GOT3 (cell line): Measurements from ENCODE around the gene HOXD8.

Source experiments
- DNase-seq: peaks from one replicate; lab custom pipeline; 2025; ENCODE audit warnings: mixed read lengths; lab: John Stamatoyannopoulos, UW

HOXD8 gene

GRCh38 chr2:176103742-176104315, 25.7 kb upstream of the HOXD8 start:
- no peak for DNase-seq

- no peak for DNase-seq
Observed at GRCh38 chr2:176104316-176105077, 25.0 kb upstream of the HOXD8 start.

DNA sequence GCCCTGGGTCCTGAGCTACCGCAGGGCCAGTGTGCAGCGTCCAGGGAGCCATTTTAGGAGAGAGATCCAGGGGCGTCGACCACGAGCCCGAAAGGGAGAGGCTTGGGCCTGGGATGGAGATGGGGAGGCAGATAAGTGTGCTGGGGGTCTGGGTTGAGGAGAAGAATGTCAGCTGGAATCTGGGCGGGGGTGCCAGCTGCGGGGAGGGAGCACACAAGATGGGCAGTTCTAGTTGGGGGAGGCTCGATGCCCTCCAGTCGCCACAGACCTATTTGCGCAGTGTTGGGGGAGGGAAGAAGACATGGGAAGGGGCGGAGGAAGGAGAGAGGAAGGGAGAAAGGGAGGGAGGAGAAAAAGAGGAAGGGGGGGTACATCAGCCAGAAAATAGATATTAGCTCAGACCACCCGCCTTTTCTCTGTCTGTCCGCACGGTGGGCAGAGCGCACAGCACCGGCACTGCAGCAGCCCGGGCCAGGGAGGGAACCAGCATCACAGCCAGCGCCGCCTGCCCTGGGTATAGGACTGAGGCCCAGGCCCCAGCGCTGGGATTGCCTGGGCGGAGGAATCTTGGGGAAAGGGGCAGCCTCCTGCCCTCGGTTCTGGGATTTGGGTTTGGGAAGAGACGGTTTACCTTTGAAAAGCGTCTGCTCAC, 24.3 kb upstream of the HOXD8 start:
- DNase-seq: no peak

- DNase-seq: no peak
Observed at GRCh38 chr2:176105730-176106580, 23.6 kb upstream of the HOXD8 start.

- DNase-seq: no peak
Observed at GRCh38 chr2:176106581-176107539, 22.6 kb upstream of the HOXD8 start, which contains the start of gene HOXD11. Gene HOXD11, plus strand, starts transcription at chr2:176107280. Its CDS starts 76 bp downstream, at chr2:176107356.

GRCh38 chr2:176107731-176108181, 21.7 kb upstream of the HOXD8 start:
- DNase-seq: no peak

DNA sequence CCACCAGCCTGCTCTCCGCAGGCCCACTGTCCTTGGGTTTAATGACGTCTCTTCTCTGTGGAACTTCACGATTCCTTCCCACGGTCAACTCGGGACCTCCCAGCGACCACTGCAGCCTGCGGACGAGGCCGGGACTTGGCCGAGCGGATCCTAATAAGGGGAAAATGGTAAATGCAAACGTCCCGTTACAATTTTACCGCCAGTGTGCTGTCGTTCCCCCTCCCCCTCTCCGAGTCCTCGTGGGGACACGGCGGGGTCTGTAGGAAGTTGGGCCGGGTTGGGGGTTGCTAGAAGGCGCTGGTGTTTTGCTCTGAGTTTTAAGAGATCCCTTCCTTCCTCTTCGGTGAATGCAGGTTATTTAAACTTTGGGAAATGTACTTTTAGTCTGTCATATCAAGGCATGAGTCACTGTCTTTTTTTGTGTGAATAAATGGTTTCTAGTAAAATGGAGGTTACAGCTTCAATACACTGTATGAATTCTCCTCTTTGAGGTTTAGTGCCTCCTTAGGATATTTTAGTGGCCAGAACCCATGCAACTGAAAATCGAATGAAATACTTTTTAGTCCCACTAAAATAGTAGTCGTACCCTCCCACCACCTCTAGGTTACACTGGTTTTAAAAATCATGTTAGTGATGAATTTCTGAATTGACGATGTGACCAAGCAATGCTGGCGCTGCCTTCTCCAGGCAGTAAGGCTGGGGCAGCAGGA, 20.2 kb upstream of the HOXD8 start:
- DNase-seq: no peak

- DNase-seq: no peak
Observed at GRCh38 chr2:176109946-176110345, 19.6 kb upstream of the HOXD8 start.

DNA sequence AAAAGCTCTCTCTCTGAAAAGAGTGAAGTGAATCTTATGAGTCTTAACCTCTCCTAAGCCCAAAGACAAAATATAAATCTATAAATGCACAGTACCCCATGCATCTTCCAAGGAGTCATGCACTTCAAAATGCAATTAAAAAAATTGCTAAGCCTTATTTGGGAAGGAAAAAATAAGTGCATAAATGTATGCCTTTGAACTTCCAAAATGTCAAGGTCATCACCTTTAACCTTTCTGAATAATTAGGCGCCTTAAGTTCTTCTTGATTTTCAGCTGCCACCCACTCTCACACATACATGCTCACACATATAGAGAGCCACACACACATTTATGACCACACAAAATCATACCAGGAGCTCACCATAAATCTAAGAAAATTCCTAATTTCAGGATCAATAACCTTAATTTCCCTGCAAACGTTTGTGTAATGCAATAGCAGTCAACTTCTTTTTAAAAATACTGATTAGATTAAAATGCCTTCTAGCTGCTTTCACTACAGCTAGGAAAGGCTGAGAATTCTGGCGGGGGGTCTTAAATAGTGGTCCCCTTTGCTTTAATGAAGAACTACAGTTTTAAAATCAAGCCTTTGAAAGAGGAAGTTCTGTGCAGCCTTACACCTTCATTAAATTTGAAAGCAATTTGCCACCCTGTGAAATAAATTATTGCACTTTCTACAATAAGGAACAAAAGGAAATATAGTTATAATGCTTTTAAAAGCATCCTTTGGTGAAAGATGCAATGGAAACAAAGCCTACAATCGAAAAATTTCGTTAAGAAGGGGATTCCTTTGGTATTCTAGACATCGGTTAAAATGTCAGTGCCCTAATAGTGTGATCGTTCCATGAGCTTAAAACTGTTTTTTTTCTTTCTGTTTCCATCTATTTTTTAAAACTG, 18.8 kb upstream of the HOXD8 start:
- DNase-seq: no peak

- DNase-seq: no peak
Observed at GRCh38 chr2:176111309-176111663, 18.2 kb upstream of the HOXD8 start.

GRCh38 chr2:176111846-176112374, 17.6 kb upstream of the HOXD8 start:
- DNase-seq: no peak

DNA sequence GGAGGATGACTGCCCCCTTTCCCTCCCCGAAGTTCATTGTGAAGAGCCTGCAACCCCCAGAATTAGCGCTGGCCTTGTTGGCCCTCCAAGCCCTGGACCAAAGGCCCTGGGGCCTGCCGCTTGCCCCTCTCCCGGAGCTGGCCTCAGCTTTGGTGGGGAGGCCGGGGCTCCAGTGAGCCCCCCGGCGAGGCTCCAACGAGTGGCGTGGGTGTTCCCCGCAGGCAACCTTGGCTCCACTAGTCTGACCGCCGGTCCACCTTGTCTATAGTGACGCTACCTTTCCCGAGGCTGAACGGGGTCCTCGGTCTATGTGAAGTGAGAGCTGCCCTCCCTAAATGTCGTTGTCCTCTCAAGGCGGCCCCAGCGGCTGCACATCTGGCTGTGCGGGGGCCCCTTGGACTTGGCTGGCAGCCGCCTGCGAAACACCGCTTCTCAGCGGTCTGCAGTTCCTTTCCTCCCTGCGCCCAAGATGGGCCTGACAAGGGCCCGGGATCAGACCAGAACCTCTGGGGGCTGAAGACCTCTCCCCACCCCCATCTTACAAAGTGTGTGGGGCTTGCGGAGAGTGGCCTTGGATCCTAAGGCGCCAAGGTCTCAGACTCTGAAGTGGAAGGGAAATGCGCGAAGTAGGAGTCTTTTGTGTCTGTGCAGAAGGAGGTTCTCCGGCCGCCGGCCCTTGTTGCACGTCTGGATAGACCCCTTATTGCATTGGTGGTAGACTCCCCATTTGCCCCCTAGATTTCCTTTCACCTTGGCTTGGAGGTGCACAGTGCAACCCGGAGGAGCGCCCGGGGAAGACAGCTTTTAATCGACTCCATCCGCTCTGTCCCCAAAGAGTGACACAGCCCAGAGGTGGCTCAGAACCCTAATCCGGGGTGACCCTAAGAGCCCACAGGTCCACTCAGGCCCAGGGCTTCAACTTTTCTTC, 16.9 kb upstream of the HOXD8 start:
- no peak for DNase-seq

GRCh38 chr2:176114120-176114929, 15.2 kb upstream of the HOXD8 start:
- no peak for DNase-seq

DNA sequence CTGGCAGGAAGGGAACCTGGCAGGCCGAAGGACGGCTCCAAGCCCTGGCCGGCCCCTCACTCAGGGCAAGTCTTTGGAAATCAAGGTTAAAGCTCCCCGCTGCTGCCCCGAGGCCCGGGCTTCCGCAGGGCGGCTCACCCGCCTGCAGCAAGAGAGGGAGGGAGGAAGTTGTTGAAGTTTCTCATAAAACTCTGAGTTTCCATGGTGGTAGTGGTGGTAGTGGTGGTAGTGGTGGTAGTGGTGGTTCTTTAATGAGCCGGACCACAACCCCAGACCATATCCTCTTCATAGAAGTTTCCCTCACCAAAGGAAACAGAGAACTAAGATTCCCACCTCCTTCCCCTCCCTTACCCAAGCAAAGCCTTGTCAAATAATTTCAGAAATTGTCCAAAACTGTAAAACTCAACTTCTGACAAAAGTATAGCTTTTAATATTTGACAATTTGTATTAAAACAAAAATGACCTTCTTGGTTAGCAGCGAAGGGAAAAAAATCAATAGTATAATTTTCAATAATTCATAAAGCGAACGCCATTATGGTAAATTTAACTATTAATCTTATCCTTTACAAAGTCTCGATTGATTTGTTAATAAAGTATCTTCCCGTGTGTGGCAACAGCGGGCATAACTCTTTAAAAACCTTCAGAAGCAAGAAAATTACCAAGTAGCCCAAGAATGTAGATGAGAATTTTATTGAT, 14.4 kb upstream of the HOXD8 start:
- DNase-seq: no peak

GRCh38 chr2:176115883-176116813, 13.4 kb upstream of the HOXD8 start, which contains the start of gene HOXD10:
Gene HOXD10, plus strand, starts transcription at chr2:176116778. Its CDS starts 56 bp downstream, at chr2:176116834.
- no peak for DNase-seq
